Measurements from ENCODE around the gene GRHL1. TPM values are rescaled to one million over a fixed set of nuclear protein-coding genes. Genes with fewer than 3 reads are reported as not detected.

The GRHL1 gene
- total RNA-seq, 2 donors from 2014 or later: 1.4 to 5.7 TPM

- ATAC-seq: no peak
- intact Hi-C loops (cut with DNase I): no loop called here
- DNase-seq: no peak
These were observed 4.7 kb upstream of the GRHL1 start for GRCh38 chr2:9946818-9947217.

GRCh38 chr2:9948721-9949120 lies 2.8 kb upstream of the GRHL1 start:
- intact Hi-C loops (cut with DNase I): no loop called here
- ATAC-seq (no peak), DNase-seq (no peak)

GRCh38 chr2:9949239-9949991 lies 2.1 kb upstream of the GRHL1 start:
- ATAC-seq: no peak
- intact Hi-C loops (cut with DNase I): no loop called here
- no peak for DNase-seq

- no peak for ATAC-seq
- DNase-seq: no peak
- intact Hi-C loops (cut with DNase I): loop anchor here in 1 of 2 donors (10.0 kb wide), 1 partner anchor 135 kb away; no protein-coding TSS in a partner anchor
These were observed 1.4 kb upstream of the GRHL1 start for GRCh38 chr2:9949992-9950520.

GRCh38 chr2:9950521-9951271 lies 797 bp upstream of the GRHL1 start:
- DNase-seq: peak; percentile 45
- intact Hi-C loops (cut with DNase I): loop anchor here in 1 of 2 donors (10.0 kb wide), 1 partner anchor 136 kb away; no protein-coding TSS in a partner anchor
- ATAC-seq: peak; percentile 29 to 49

GRCh38 chr2:9951272-9951521 lies 296 bp upstream of the GRHL1 start:
- intact Hi-C loops (cut with DNase I): loop anchor here in 1 of 2 donors (10.0 kb wide), 1 partner anchor 136 kb away; no protein-coding TSS in a partner anchor
- DNase-seq (no peak), ATAC-seq (no peak)

GRCh38 chr2:9952286-9952737 lies 819 bp downstream of the GRHL1 start:
- intact Hi-C loops (cut with DNase I): loop anchor here in 1 of 2 donors (10.0 kb wide), 1 partner anchor 138 kb away; no protein-coding TSS in a partner anchor
- ATAC-seq: no peak
- no peak for DNase-seq

GRCh38 chr2:9952856-9953503 lies 1.5 kb downstream of the GRHL1 start:
- intact Hi-C loops (cut with DNase I): loop anchor here in 1 of 2 donors (10.0 kb wide), 1 partner anchor 138 kb away; no protein-coding TSS in a partner anchor
- DNase-seq (no peak), ATAC-seq (no peak)

- intact Hi-C loops (cut with DNase I): loop anchor here in 1 of 2 donors (10.0 kb wide), 1 partner anchor 139 kb away; no protein-coding TSS in a partner anchor
- DNase-seq: no peak
- ATAC-seq: no peak
These were observed 2.6 kb downstream of the GRHL1 start for GRCh38 chr2:9954136-9954535.

- DNase-seq (no peak), ATAC-seq (no peak)
- intact Hi-C loops (cut with DNase I): loop anchor here in 1 of 2 donors (10.0 kb wide), 1 partner anchor 143 kb away; no protein-coding TSS in a partner anchor
These were observed 6.6 kb downstream of the GRHL1 start for GRCh38 chr2:9958057-9958456.

- intact Hi-C loops (cut with DNase I): loop anchor here in 1 of 2 donors (10.0 kb wide), 1 partner anchor 144 kb away; no protein-coding TSS in a partner anchor
- DNase-seq (no peak), ATAC-seq (no peak)
These were observed 7.8 kb downstream of the GRHL1 start for GRCh38 chr2:9959262-9959661.

- intact Hi-C loops (cut with DNase I): loop anchor here in 1 of 2 donors (10.0 kb wide), 1 partner anchor 106 kb away; no protein-coding TSS in a partner anchor
These were observed 9.5 kb downstream of the GRHL1 start for GRCh38 chr2:9961013-9961412.

GRCh38 chr2:9964334-9964980 lies 13.0 kb downstream of the GRHL1 start:
- ATAC-seq: no peak
- DNase-seq: no peak
- intact Hi-C loops (cut with DNase I): loop anchor here in 1 of 2 donors (10.0 kb wide), 1 partner anchor 110 kb away; no protein-coding TSS in a partner anchor

More at GRCh38 chr2:9961013-9961412, 9.5 kb downstream of the GRHL1 start:
- ATAC-seq (no peak), DNase-seq (no peak)

GRCh38 chr2:9965119-9965822 lies 13.8 kb downstream of the GRHL1 start:
- ATAC-seq (no peak), DNase-seq (no peak)
- intact Hi-C loops (cut with DNase I): loop anchor here in 1 of 2 donors (10.0 kb wide), 1 partner anchor 110 kb away; no protein-coding TSS in a partner anchor

- ATAC-seq (no peak), DNase-seq (no peak)
These were observed 15.1 kb downstream of the GRHL1 start for GRCh38 chr2:9966491-9967022.

GRCh38 chr2:9967053-9967775 lies 15.7 kb downstream of the GRHL1 start:
- intact Hi-C loops (cut with DNase I): loop anchor here in 1 of 2 donors (10.0 kb wide), 1 partner anchor 112 kb away; no protein-coding TSS in a partner anchor
- DNase-seq (no peak), ATAC-seq (no peak)

More at GRCh38 chr2:9966491-9967022, 15.1 kb downstream of the GRHL1 start:
- intact Hi-C loops (cut with DNase I): loop anchor here in 1 of 2 donors (10.0 kb wide), 1 partner anchor 112 kb away; no protein-coding TSS in a partner anchor
